OCI-LY1 (cell line): ENCODE measurements around the gene CD200.
A peak's percentile ranks its signal among the peaks of the same experiment; 100 is the strongest.

Source experiments
- H2AFZ ChIP-seq: fragments of 200-600 bp; sonication (generic), shearing (Covaris generic); 2 replicates; pipeline ENCODE4 v1.6.0; 2014; ENCODE audit warnings: antibody characterized with exemption, mild to moderate bottlenecking, low read length
- H3F3A ChIP-seq: fragments of 200-600 bp; sonication (generic), shearing (Covaris generic); 2 replicates; pipeline ENCODE4 v1.6.0; 2014; ENCODE audit warnings: mild to moderate bottlenecking, antibody characterized with exemption, low read length, moderate library complexity; ENCODE audit not compliant: insufficient read depth
- H3K27ac ChIP-seq: fragments of 200-600 bp; sonication (generic); 2 replicates; pipeline ENCODE4 v1.5.1; 2014; ENCODE audit warnings: low read length, mixed run types, mild to moderate bottlenecking, low read depth; ENCODE audit not compliant: poor library complexity, severe bottlenecking
- H3K27me3 ChIP-seq: fragments of 200-600 bp; sonication (generic); 2 replicates; pipeline ENCODE4 v1.6.0; 2014; ENCODE audit warnings: antibody characterized with exemption, mild to moderate bottlenecking, low read length, moderate library complexity; ENCODE audit not compliant: insufficient read depth
- H3K36me3 ChIP-seq: fragments of 200-600 bp; sonication (generic); 2 replicates; pipeline ENCODE4 v1.6.1; 2014; ENCODE audit warnings: mild to moderate bottlenecking, antibody characterized with exemption, low read length, moderate library complexity, mixed read lengths; ENCODE audit not compliant: insufficient read depth
- H3K4me1 ChIP-seq: fragments of 200-600 bp; sonication (generic); 2 replicates; pipeline ENCODE4 v1.5.1; 2014; ENCODE audit warnings: mild to moderate bottlenecking, low read length, moderate library complexity; ENCODE audit not compliant: insufficient read depth, severe bottlenecking
- H3K4me2 ChIP-seq: fragments of 200-600 bp; sonication (generic), shearing (Covaris generic); 2 replicates; pipeline ENCODE4 v1.6.1; 2014; ENCODE audit warnings: low read length
- H3K4me3 ChIP-seq: fragments of 200-600 bp; sonication (generic); 2 replicates; pipeline ENCODE4 v1.5.1; 2014; ENCODE audit warnings: low read length, low read depth, mild to moderate bottlenecking, mixed read lengths; ENCODE audit not compliant: poor library complexity, severe bottlenecking
- H3K79me2 ChIP-seq: fragments of 200-600 bp; shearing (Covaris generic); 2 replicates; pipeline ENCODE4 v1.6.1; 2016; ENCODE audit warnings: mixed run types, low read length, mixed read lengths; ENCODE audit not compliant: insufficient read depth
- H3K9ac ChIP-seq: fragments of 200-600 bp; sonication (generic), shearing (Covaris generic); 2 replicates; pipeline ENCODE4 v1.6.1; 2014; ENCODE audit warnings: mild to moderate bottlenecking, low read length, mixed read lengths
- H3K9me2 ChIP-seq: fragments of 200-600 bp; sonication (generic), shearing (Covaris generic); 2 replicates; pipeline ENCODE4 v1.6.1; 2014; ENCODE audit warnings: low read depth, mild to moderate bottlenecking, low read length, mixed read lengths
- H3K9me3 ChIP-seq: fragments of 200-600 bp; shearing (Covaris generic); 2 replicates; pipeline ENCODE4 v1.6.1; 2014; ENCODE audit warnings: low read length, mixed read lengths
- H4K20me1 ChIP-seq: fragments of 200-600 bp; sonication (generic), shearing (Covaris generic); 2 replicates; pipeline ENCODE4 v1.6.0; 2016; ENCODE audit warnings: mild to moderate bottlenecking, low read length; ENCODE audit not compliant: insufficient read depth
- CTCF ChIP-seq: fragments of 200-600 bp; sonication (generic), shearing (Covaris generic); IDR thresholded peaks from 2 replicates; pipeline ENCODE4 v1.5.1; 2017; ENCODE audit warnings: mild to moderate bottlenecking, antibody characterized with exemption, low read length, moderate library complexity, mixed read lengths
- EZH2 ChIP-seq: fragments of 200-600 bp; sonication (generic), shearing (Covaris generic); IDR thresholded peaks from 2 replicates; pipeline ENCODE4 v1.8.0; 2017; ENCODE audit warnings: borderline replicate concordance, mixed run types, mild to moderate bottlenecking, antibody characterized with exemption, low read length, moderate library complexity, mixed read lengths

CD200 gene

GRCh38 chr3:112297714-112298113, 35.2 kb upstream of the CD200 start:
- Histone ChIP-seq H3K27ac (peak overlapping the region; percentile 82), H3K4me2 (peak overlapping the region; percentile 51), H2AFZ (peak overlapping the region; percentile 10), H3K9me3 (no peaks in the 10 kb centered on the region), H3K4me3 (peak overlapping the region; percentile 26), H3K36me3 (no peaks in the 10 kb centered on the region), H3K9ac (peak overlapping the region; percentile 10), H3K27me3 (no peaks in the 10 kb centered on the region), H3K9me2 (no peaks in the 10 kb centered on the region), H4K20me1 (no peaks in the 10 kb centered on the region), H3K79me2 (no peaks in the 10 kb centered on the region), H3K4me1 (peaks cover 54% of the 10 kb centered on the region), H3F3A (no peaks in the 10 kb centered on the region; the same call in 1 of the 2 replicates)
- TF ChIP-seq EZH2 (no peak), CTCF (no peak)

- no peaks in the 10 kb centered on the region for H3K79me2 ChIP-seq
- no peaks in the 10 kb centered on the region for H3K9me2 ChIP-seq
- no peaks in the 10 kb centered on the region for H3K27me3 ChIP-seq
- no peaks in the 10 kb centered on the region for H3K36me3 ChIP-seq
- no peaks in the 10 kb centered on the region for H4K20me1 ChIP-seq
- peak overlapping the region; percentile 51; the same call in 1 of the 2 replicates for H3K4me2 ChIP-seq
- H3K9ac ChIP-seq: no peak overlapping the region
- no peaks in the 10 kb centered on the region for H3K9me3 ChIP-seq
- no peak overlapping the region for H3K4me3 ChIP-seq
- H3K27ac ChIP-seq: peak overlapping the region; percentile 82
- peaks cover 57% of the 10 kb centered on the region for H3K4me1 ChIP-seq
- H2AFZ ChIP-seq: peak overlapping the region; percentile 10
- H3F3A ChIP-seq: no peaks in the 10 kb centered on the region; the same call in 1 of the 2 replicates
- TF ChIP-seq CTCF (no peak), EZH2 (no peak)
These were observed 34.2 kb upstream of the CD200 start for GRCh38 chr3:112298781-112299180.

GRCh38 chr3:112302150-112302830, 30.7 kb upstream of the CD200 start:
- Histone ChIP-seq H4K20me1 (no peaks in the 10 kb centered on the region), H3K36me3 (no peaks in the 10 kb centered on the region), H3K79me2 (no peaks in the 10 kb centered on the region), H3K27ac (peak overlapping the region; percentile 66), H3K4me2 (peak overlapping the region; percentile 65), H3K4me1 (peaks cover 55% of the 10 kb centered on the region), H3K27me3 (no peaks in the 10 kb centered on the region), H3K9me3 (no peaks in the 10 kb centered on the region), H3K9ac (no peak overlapping the region), H3K4me3 (peak overlapping the region; percentile 11), H3K9me2 (no peaks in the 10 kb centered on the region), H2AFZ (peak overlapping the region; percentile 64; the same call in 1 of the 2 replicates), H3F3A (no peaks in the 10 kb centered on the region)
- TF ChIP-seq EZH2: no peak
- no peak for TF ChIP-seq CTCF
